HepG2 (cell line): ENCODE data around the gene CDK8. TPM values are rescaled to one million over a fixed set of nuclear protein-coding genes. Genes with fewer than 3 reads are reported as not detected.

Source experiments
- ATAC-seq: fragments of 200-7000 bp; cut with Tn5 transposase; 3 replicates; pipeline ENCODE4 v1.9.1; 2020; ENCODE audit warnings: mild to moderate bottlenecking, moderate library complexity
- BruUV-seq: library from RNA; stranded (reverse); fragments of 400-500 nt; replicated peaks from 2 replicates; lab custom pipeline; 2021; lab: Mats Ljungman, UMichigan
- CTCF ChIA-PET: fragments of 300-600 bp; formaldehyde crosslinking; extraction: SDS; loops from one replicate; lab custom pipeline; 2021; ENCODE audit warnings: low total read pairs, inconsistent platforms, low intra/inter-chr PET ratio; lab: Yijun Ruan, JAX
- POLR2A ChIA-PET: fragments of 350-600 bp; sonication (Branson Sonifier 250); formaldehyde crosslinking; loops from one replicate; lab custom pipeline; 2020; ENCODE audit warnings: antibody characterized with exemption, inconsistent platforms; lab: Yijun Ruan, JAX
- DNase-seq: peaks from one replicate; pipeline ENCODE4 v3.0.0-alpha.2; 2015; ENCODE audit warnings: low spot score
- FAIRE-seq: peaks from 3 replicates; lab custom pipeline; 2011; peaks lifted over from hg19 to GRCh38; lab: Jason Lieb, UNC
- H2AFZ ChIP-seq: one replicate; pipeline ENCODE4 v1.6.1; 2011; ENCODE audit warnings: low read length, inconsistent platforms
- H3K27ac ChIP-seq: fragments of 300-600 bp; 3 replicates; pipeline ENCODE4 v1.8.0; 2011; ENCODE audit warnings: mixed run types, mild to moderate bottlenecking, mixed read lengths, low read length, inconsistent platforms; ENCODE audit not compliant: insufficient read depth; ENCODE audit errors: extremely low read length
- H3K27me3 ChIP-seq, 2 experiments: fragments of 200-600 bp in 1 of 2; 2 replicates in 1 of 2; 3 replicates in 1 of 2; pipeline versions ENCODE4 v1.6.0 to v1.8.0; 2011; ENCODE audit warnings: low read length in 2 of 2, mild to moderate bottlenecking in 2 of 2, moderate library complexity in 2 of 2, inconsistent platforms in 1 of 2; ENCODE audit not compliant: insufficient read depth in 2 of 2, control insufficient read depth in 1 of 2
- H3K36me3 ChIP-seq, 2 experiments: fragments of 200-600 bp in 1 of 2; replicated peaks in 1 of 2; 2 replicates in 1 of 2; 3 replicates in 1 of 2; pipeline versions ENCODE4 v1.5.1 to v1.8.0; 2011; ENCODE audit warnings: low read length in 2 of 2, inconsistent platforms in 1 of 2; ENCODE audit not compliant: insufficient read depth in 2 of 2, control insufficient read depth in 1 of 2
- H3K4me1 ChIP-seq: 2 replicates; pipeline ENCODE4 v1.5.1; 2012; ENCODE audit warnings: low read length, inconsistent platforms; ENCODE audit not compliant: insufficient read depth
- H3K4me2 ChIP-seq: 2 replicates; pipeline ENCODE4 v1.6.0; 2011; ENCODE audit warnings: low read depth, low read length, inconsistent platforms
- H3K4me3 ChIP-seq, 3 experiments: fragments of 200-600 bp in 1 of 3; sonication (generic), shearing (Covaris generic) in 1 of 3; replicated peaks in 1 of 3; 2 replicates each; pipeline ENCODE4 v1.5.1; 2011 to 2016; ENCODE audit warnings: low read length in 3 of 3, inconsistent platforms in 2 of 3, low read depth in 2 of 3, mild to moderate bottlenecking in 2 of 3, control low read depth in 1 of 3, mixed read lengths in 1 of 3; ENCODE audit not compliant: insufficient read depth in 1 of 3
- H3K79me2 ChIP-seq: one replicate; pipeline ENCODE4 v1.6.1; 2011; ENCODE audit warnings: low read length, inconsistent platforms; ENCODE audit not compliant: insufficient read depth
- H3K9ac ChIP-seq: 2 replicates; pipeline ENCODE4 v1.6.0; 2011; ENCODE audit warnings: mild to moderate bottlenecking, low read depth, low read length, inconsistent platforms; ENCODE audit not compliant: insufficient read depth
- H3K9me3 ChIP-seq: 2 replicates; pipeline ENCODE4 v1.5.1; 2012; ENCODE audit warnings: mild to moderate bottlenecking, low read length
- H4K20me1 ChIP-seq: 2 replicates; pipeline ENCODE4 v1.6.0; 2011; ENCODE audit warnings: inconsistent platforms, mild to moderate bottlenecking, low read length, moderate library complexity; ENCODE audit not compliant: insufficient read depth
- FOXO4 ChIP-seq: sonication (generic); formaldehyde crosslinking; conservative IDR thresholded peaks from 2 replicates; pipeline ENCODE4 v1.8.1; 2023; ENCODE audit warnings: missing genetic modification reagents
- PRMT3 ChIP-seq: sonication (generic); formaldehyde crosslinking; IDR thresholded peaks from 2 replicates; pipeline ENCODE4 v1.8.1; 2022; ENCODE audit warnings: low read depth, mild to moderate bottlenecking, moderate library complexity, missing genetic modification reagents, borderline replicate concordance
- ZHX2 ChIP-seq, 2 experiments: sonication (generic) in 1 of 2; formaldehyde crosslinking in 1 of 2; IDR thresholded peaks; 2 replicates each; pipeline versions ENCODE4 v1.6.1 to v1.9.0; 2014 to 2022; ENCODE audit warnings: antibody characterized with exemption in 1 of 2, borderline replicate concordance in 1 of 2, inconsistent platforms in 1 of 2, low read depth in 1 of 2, missing genetic modification reagents in 1 of 2
- ZKSCAN5 ChIP-seq: sonication (generic); formaldehyde crosslinking; IDR thresholded peaks from 2 replicates; pipeline ENCODE4 v1.5.1; 2020; ENCODE audit warnings: mild to moderate bottlenecking, missing genetic modification reagents
- ZNF101 ChIP-seq: sonication (generic); formaldehyde crosslinking; IDR thresholded peaks from 2 replicates; pipeline ENCODE4 v1.4.0; 2020; ENCODE audit warnings: mild to moderate bottlenecking, low read depth, missing genetic modification reagents, borderline replicate concordance
- ZNF547 ChIP-seq: sonication (generic); formaldehyde crosslinking; IDR thresholded peaks from 2 replicates; pipeline ENCODE4 v1.5.1; 2020; ENCODE audit warnings: mild to moderate bottlenecking, missing genetic modification reagents
- in situ Hi-C: cut with HindIII; loops from 2 replicates; pipeline ENCODE4 v1.10.0; 2017; ENCODE audit warnings: low pct_unique_long_range_greater_than_20kb; ENCODE audit not compliant: extremely low pct_ligation_motif_present
- intact Hi-C: fragments of 100-400 bp; cut with micrococcal nuclease; formaldehyde crosslinking; loops from one replicate; pipeline ENCODE4 v1.10.0; 2022; ENCODE audit not compliant: unreplicated experiment
- polyA plus RNA-seq, 8 experiments: library from polyadenylated mRNA; depleted of rRNA in 3 of 8; stranded (reverse) in 7 of 8; unstranded in 1 of 8; fragments of >200 nt; fragmentation: Illumina TruSeq in 4 of 8; extraction: Trizol in 4 of 8; gene quantifications; 2 replicates each; pipeline versions ENCODE4 v1.2.1 to v1.2.3, GENCODE V29; 2011 to 2016; ENCODE audit warnings: low read depth in 4 of 8, missing spikeins in 1 of 8, mixed read lengths in 1 of 8; ENCODE audit not compliant: insufficient read depth in 1 of 8
- total RNA-seq, 5 experiments: library from RNA; depleted of rRNA; stranded (reverse); fragments of >200 nt; fragmentation: Illumina TruSeq; extraction: Trizol; gene quantifications; 2 replicates each; pipeline ENCODE4 v1.2.3, GENCODE V29; 2016; ENCODE audit warnings: low read depth in 1 of 5

CDK8 gene
- total and polyA plus RNA-seq, 2 of the 13 experiments (the other 11 are each of a cell fraction or from before 2014, with no cell fraction given), result 15.8 to 16.4 TPM

- Histone ChIP-seq H3K4me2 (no peak overlapping the region), H3K27ac (no peak overlapping the region), H3K79me2 (no peaks in the 10 kb centered on the region), H3K9me3 (no peaks in the 10 kb centered on the region), H3K4me3 (no peak overlapping the region), H4K20me1 (no peaks in the 10 kb centered on the region), H2AFZ (no peak overlapping the region), H3K27me3 (no peaks in the 10 kb centered on the region), H3K36me3 (no peaks in the 10 kb centered on the region), H3K4me1 (no peaks in the 10 kb centered on the region), H3K9ac (no peak overlapping the region)
- TF ChIP-seq ZNF101 (CRISPR knock-in tag) (no peak), ZNF547 (CRISPR knock-in tag) (no peak), FOXO4 (CRISPR knock-in tag) (no peak), ZKSCAN5 (no peak), PRMT3 (CRISPR knock-in tag) (no peak), ZHX2 (IDR thresholded peaks at IDR 0.05; ENCODE audit: low read depth) (no peak), ZHX2 (CRISPR knock-in tag; IDR thresholded peaks at IDR 0.05; ENCODE audit: borderline replicate concordance) (no peak)
- ChIA-PET POLR2A (no interaction called here), CTCF (no interaction called here)
- no peak for DNase-seq
- no peak for ATAC-seq
- in situ Hi-C loops (no loop called here), intact Hi-C loops (loop anchor here (10.0 kb wide), 1 partner anchor 118 kb away; no protein-coding TSS in a partner anchor)
- no TSS peak for BruUV-seq
- no peak for FAIRE-seq
Measured at GRCh38 chr13:26376430-26376829, 122.5 kb downstream of the CDK8 start.
